DOHH2 (cell line): ENCODE measurements around the gene PPT1.

Source experiments
- EZH2phosphoT487 ChIP-seq: fragments of 200-600 bp; sonication (generic); IDR thresholded peaks from 2 replicates; pipeline ENCODE4 v1.6.1; 2017; ENCODE audit warnings: borderline replicate concordance, mild to moderate bottlenecking, antibody characterized with exemption, low read length, moderate library complexity, mixed read lengths
- TF ChIP-seq, protein P1 (sequence below): fragments of 200-600 bp; sonication (generic); IDR thresholded peaks from one replicate; pipeline ENCODE4 v1.5.1; 2014; ENCODE audit warnings: antibody characterized with exemption, mild to moderate bottlenecking, low read depth, low read length; ENCODE audit not compliant: poor library complexity, severe bottlenecking

DNA sequence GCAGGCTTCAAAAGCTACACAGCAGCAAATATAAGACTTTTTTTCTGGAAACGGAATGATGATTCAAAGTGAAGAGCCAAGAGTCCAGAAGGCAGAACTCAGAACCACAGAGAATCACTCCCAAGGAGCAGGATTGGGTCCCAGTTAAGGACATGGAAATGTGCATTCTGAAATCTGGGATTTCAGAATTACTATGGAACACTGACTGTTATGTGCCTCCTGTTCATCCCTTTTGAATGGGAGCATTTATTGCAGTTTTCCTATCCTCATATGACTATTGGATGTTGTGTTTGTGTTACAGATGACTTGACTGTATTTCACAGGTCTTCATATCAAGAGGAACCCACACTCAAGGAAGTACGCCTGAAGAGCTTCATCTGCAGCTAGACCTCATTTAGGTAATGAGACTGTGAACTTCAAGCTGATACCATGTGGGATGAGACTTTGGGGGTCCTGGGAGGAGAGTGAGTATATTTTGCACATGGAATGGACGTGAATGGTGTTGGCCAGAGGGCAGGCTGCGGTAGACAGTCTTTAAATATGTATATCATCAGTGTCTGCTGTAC is 73.6 kb downstream of the PPT1 start:
- TF ChIP-seq, protein P1, sequence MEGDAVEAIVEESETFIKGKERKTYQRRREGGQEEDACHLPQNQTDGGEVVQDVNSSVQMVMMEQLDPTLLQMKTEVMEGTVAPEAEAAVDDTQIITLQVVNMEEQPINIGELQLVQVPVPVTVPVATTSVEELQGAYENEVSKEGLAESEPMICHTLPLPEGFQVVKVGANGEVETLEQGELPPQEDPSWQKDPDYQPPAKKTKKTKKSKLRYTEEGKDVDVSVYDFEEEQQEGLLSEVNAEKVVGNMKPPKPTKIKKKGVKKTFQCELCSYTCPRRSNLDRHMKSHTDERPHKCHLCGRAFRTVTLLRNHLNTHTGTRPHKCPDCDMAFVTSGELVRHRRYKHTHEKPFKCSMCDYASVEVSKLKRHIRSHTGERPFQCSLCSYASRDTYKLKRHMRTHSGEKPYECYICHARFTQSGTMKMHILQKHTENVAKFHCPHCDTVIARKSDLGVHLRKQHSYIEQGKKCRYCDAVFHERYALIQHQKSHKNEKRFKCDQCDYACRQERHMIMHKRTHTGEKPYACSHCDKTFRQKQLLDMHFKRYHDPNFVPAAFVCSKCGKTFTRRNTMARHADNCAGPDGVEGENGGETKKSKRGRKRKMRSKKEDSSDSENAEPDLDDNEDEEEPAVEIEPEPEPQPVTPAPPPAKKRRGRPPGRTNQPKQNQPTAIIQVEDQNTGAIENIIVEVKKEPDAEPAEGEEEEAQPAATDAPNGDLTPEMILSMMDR, result no peak
- no peak for TF ChIP-seq EZH2phosphoT487
